Neural cell (in vitro differentiated cells): Measurements from ENCODE around the gene LSAMP. TPM values are rescaled to one million over a fixed set of nuclear protein-coding genes. Genes with fewer than 3 reads are reported as not detected.

Experiments used
- H2AFZ ChIP-seq: fragments of 200-600, 300-800 bp; sonication (generic), shearing (Covaris generic); 2 replicates; pipeline ENCODE4 v1.6.0; 2014; ENCODE audit warnings: low read depth, mild to moderate bottlenecking, antibody characterized with exemption, low read length, moderate library complexity
- H3F3A ChIP-seq: fragments of 200-600 bp; shearing (Covaris generic); 2 replicates; pipeline ENCODE4 v1.6.1; 2016; ENCODE audit warnings: mild to moderate bottlenecking, moderate library complexity, mixed read lengths, antibody characterized with exemption, low read length; ENCODE audit not compliant: insufficient read depth, poor library complexity, severe bottlenecking
- H3K27ac ChIP-seq: fragments of 200-600, 300-800 bp; sonication (generic), shearing (Covaris generic); 2 replicates; pipeline ENCODE4 v1.5.1; 2014; ENCODE audit warnings: mild to moderate bottlenecking, low read length, moderate library complexity
- H3K27me3 ChIP-seq: fragments of 300-800, 200-600 bp; sonication (generic), shearing (Covaris generic); 2 replicates; pipeline ENCODE4 v1.6.0; 2014; ENCODE audit warnings: mild to moderate bottlenecking, low read depth, low read length, moderate library complexity; ENCODE audit not compliant: insufficient read depth
- H3K36me3 ChIP-seq: fragments of 300-800, 200-600 bp; sonication (generic), shearing (Covaris generic); 2 replicates; pipeline ENCODE4 v1.5.1; 2014; ENCODE audit warnings: mild to moderate bottlenecking, antibody characterized with exemption, low read length, moderate library complexity; ENCODE audit not compliant: insufficient read depth
- H3K4me2 ChIP-seq: fragments of 300-800, 200-600 bp; sonication (generic), shearing (Covaris generic); 2 replicates; pipeline ENCODE4 v1.6.0; 2014; ENCODE audit warnings: mild to moderate bottlenecking, low read length
- H3K4me3 ChIP-seq: fragments of 300-800, 200-600 bp; sonication (generic), shearing (Covaris generic); 2 replicates; pipeline ENCODE4 v1.5.1; 2014; ENCODE audit warnings: mild to moderate bottlenecking, low read length, moderate library complexity
- H3K79me2 ChIP-seq: fragments of 200-600 bp; shearing (Covaris generic); replicated peaks from 2 replicates; pipeline ENCODE4 v1.6.0; 2014; ENCODE audit warnings: mild to moderate bottlenecking, low read length, moderate library complexity; ENCODE audit not compliant: insufficient read depth
- H3K9ac ChIP-seq: fragments of 300-800, 200-600 bp; sonication (generic), shearing (Covaris generic); 2 replicates; pipeline ENCODE4 v1.6.1; 2016; ENCODE audit warnings: mild to moderate bottlenecking, low read length, mixed read lengths
- H3K9me2 ChIP-seq: fragments of 200-600 bp; shearing (Covaris generic); 2 replicates; pipeline ENCODE4 v1.6.1; 2016; ENCODE audit warnings: mild to moderate bottlenecking, low read length, mixed read lengths; ENCODE audit not compliant: insufficient read depth
- H3K9me3 ChIP-seq: fragments of 200-600, 300-800 bp; sonication (generic), shearing (Covaris generic); 2 replicates; pipeline ENCODE4 v1.6.1; 2016; ENCODE audit warnings: mild to moderate bottlenecking, mixed run types, low read length, moderate library complexity, mixed read lengths
- H4K20me1 ChIP-seq: fragments of 200-600 bp; shearing (Covaris generic); 2 replicates; pipeline ENCODE4 v1.6.1; 2016; ENCODE audit warnings: mild to moderate bottlenecking, mixed run types; ENCODE audit not compliant: insufficient read depth
- EP300 ChIP-seq: fragments of 450-650 bp; conservative IDR thresholded peaks from 2 replicates; pipeline ENCODE4 v1.6.1; 2014; ENCODE audit warnings: antibody characterized with exemption, mild to moderate bottlenecking, moderate library complexity; ENCODE audit not compliant: poor library complexity, severe bottlenecking
- EZH2 ChIP-seq: fragments of 200-600, 300-800 bp; shearing (Covaris generic), sonication (generic); IDR thresholded peaks from 2 replicates; pipeline ENCODE4 v1.6.1; 2014; ENCODE audit warnings: antibody characterized with exemption, low read length, borderline replicate concordance, mild to moderate bottlenecking; ENCODE audit not compliant: insufficient read depth, poor library complexity, severe bottlenecking
- MXI1 ChIP-seq: fragments of 450-650 bp; conservative IDR thresholded peaks from 2 replicates; pipeline ENCODE4 v1.6.1; 2014; ENCODE audit warnings: antibody characterized with exemption, mild to moderate bottlenecking; ENCODE audit not compliant: poor library complexity, severe bottlenecking
- POLR2AphosphoS5 ChIP-seq: IDR thresholded peaks from 2 replicates; pipeline ENCODE4 v1.6.1; 2012
- RAD21 ChIP-seq: fragments of 450-650 bp; conservative IDR thresholded peaks from 2 replicates; pipeline ENCODE4 v1.6.1; 2014; ENCODE audit warnings: antibody characterized with exemption, mild to moderate bottlenecking, moderate library complexity
- SMC3 ChIP-seq: fragments of 450-650 bp; conservative IDR thresholded peaks from 2 replicates; pipeline ENCODE4 v1.6.1; 2014; ENCODE audit warnings: antibody characterized with exemption, mild to moderate bottlenecking, moderate library complexity; ENCODE audit not compliant: poor library complexity
- TAF1 ChIP-seq: IDR thresholded peaks from 2 replicates; pipeline ENCODE4 v1.6.1; 2012; ENCODE audit warnings: low read depth
- polyA plus RNA-seq: library from polyadenylated mRNA; depleted of rRNA; stranded (reverse); fragments of >200 nt; gene quantifications from 2 replicates; pipeline ENCODE4 v1.2.3, GENCODE V29; 2014
- TF ChIP-seq, protein P1 (sequence below): IDR thresholded peaks from 2 replicates; pipeline ENCODE4 v1.6.1; 2012; ENCODE audit warnings: borderline replicate concordance
- TF ChIP-seq, protein P2 (sequence below): fragments of 450-650 bp; IDR thresholded peaks from 2 replicates; pipeline ENCODE4 v1.5.1; 2014; ENCODE audit warnings: antibody characterized with exemption, mild to moderate bottlenecking, moderate library complexity; ENCODE audit not compliant: poor library complexity, severe bottlenecking

Gene LSAMP
- polyA plus RNA-seq, 1 donor from 2014 or later: 93.6 TPM

DNA sequence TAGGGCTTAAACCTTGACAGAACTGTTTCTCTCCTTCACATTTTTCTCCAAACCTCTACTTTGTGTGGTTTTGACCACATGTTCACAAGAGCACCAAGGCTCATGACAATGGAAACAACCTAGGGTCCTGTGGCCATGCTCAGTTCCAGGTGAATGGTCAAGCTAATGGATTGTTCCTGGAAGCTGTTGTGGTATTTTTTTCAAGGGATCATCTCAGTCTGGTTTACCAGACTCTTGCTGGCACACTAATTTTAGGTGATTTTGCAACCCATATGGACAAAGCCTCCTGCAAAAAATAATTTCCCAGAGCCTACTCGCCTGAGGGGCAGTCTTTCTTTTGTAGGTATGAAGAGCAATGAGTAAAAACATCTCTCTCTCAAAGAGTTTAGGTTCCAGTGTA is 67.2 kb downstream of the LSAMP start:
- no peak overlapping the region for H3K27ac ChIP-seq
- no peaks in the 10 kb centered on the region for H3K27me3 ChIP-seq
- TF ChIP-seq, protein P1, sequence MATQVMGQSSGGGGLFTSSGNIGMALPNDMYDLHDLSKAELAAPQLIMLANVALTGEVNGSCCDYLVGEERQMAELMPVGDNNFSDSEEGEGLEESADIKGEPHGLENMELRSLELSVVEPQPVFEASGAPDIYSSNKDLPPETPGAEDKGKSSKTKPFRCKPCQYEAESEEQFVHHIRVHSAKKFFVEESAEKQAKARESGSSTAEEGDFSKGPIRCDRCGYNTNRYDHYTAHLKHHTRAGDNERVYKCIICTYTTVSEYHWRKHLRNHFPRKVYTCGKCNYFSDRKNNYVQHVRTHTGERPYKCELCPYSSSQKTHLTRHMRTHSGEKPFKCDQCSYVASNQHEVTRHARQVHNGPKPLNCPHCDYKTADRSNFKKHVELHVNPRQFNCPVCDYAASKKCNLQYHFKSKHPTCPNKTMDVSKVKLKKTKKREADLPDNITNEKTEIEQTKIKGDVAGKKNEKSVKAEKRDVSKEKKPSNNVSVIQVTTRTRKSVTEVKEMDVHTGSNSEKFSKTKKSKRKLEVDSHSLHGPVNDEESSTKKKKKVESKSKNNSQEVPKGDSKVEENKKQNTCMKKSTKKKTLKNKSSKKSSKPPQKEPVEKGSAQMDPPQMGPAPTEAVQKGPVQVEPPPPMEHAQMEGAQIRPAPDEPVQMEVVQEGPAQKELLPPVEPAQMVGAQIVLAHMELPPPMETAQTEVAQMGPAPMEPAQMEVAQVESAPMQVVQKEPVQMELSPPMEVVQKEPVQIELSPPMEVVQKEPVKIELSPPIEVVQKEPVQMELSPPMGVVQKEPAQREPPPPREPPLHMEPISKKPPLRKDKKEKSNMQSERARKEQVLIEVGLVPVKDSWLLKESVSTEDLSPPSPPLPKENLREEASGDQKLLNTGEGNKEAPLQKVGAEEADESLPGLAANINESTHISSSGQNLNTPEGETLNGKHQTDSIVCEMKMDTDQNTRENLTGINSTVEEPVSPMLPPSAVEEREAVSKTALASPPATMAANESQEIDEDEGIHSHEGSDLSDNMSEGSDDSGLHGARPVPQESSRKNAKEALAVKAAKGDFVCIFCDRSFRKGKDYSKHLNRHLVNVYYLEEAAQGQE: no peak
- TF ChIP-seq MXI1 (no peak), EP300 (no peak), TAF1 (no peak), RAD21 (no peak), EZH2 (no peak), SMC3 (no peak), POLR2AphosphoS5 (no peak)
- TF ChIP-seq, protein P2, sequence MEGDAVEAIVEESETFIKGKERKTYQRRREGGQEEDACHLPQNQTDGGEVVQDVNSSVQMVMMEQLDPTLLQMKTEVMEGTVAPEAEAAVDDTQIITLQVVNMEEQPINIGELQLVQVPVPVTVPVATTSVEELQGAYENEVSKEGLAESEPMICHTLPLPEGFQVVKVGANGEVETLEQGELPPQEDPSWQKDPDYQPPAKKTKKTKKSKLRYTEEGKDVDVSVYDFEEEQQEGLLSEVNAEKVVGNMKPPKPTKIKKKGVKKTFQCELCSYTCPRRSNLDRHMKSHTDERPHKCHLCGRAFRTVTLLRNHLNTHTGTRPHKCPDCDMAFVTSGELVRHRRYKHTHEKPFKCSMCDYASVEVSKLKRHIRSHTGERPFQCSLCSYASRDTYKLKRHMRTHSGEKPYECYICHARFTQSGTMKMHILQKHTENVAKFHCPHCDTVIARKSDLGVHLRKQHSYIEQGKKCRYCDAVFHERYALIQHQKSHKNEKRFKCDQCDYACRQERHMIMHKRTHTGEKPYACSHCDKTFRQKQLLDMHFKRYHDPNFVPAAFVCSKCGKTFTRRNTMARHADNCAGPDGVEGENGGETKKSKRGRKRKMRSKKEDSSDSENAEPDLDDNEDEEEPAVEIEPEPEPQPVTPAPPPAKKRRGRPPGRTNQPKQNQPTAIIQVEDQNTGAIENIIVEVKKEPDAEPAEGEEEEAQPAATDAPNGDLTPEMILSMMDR: no peak
- no peak overlapping the region for H3K9ac ChIP-seq
- no peaks in the 10 kb centered on the region for H3K9me2 ChIP-seq
- no peaks in the 10 kb centered on the region for H4K20me1 ChIP-seq
- H2AFZ ChIP-seq: no peak overlapping the region
- H3K36me3 ChIP-seq: no peaks in the 10 kb centered on the region
- no peaks in the 10 kb centered on the region for H3K79me2 ChIP-seq
- no peak overlapping the region for H3K4me3 ChIP-seq
- no peaks in the 10 kb centered on the region for H3K9me3 ChIP-seq
- no peak overlapping the region for H3K4me2 ChIP-seq
- no peaks in the 10 kb centered on the region for H3F3A ChIP-seq

DNA sequence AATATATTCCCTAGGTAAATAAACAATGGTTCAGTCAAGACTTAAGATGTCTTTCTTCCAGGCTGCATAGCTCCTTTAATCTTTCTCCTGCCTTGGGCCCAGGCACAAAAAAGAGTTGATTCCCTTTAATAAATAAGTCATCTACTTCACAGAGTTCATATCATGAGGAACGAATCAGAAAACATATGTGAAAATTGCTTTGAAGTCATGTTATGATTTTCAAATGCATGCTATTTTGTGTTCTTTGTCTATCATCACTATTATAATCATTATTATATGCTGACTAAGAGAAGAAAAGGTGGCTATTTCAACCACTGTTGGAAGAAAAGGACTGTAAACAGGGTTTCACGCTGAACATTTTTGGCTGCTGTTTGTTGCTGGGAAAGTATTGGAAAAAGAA is 70.4 kb downstream of the LSAMP start:
- no peaks in the 10 kb centered on the region for H3K27me3 ChIP-seq
- TF ChIP-seq EZH2 (no peak), RAD21 (no peak)
- H3K9me3 ChIP-seq: no peaks in the 10 kb centered on the region
- H4K20me1 ChIP-seq: no peaks in the 10 kb centered on the region
- H3K9ac ChIP-seq: no peak overlapping the region
- H3K4me2 ChIP-seq: no peak overlapping the region
- H3K27ac ChIP-seq: no peak overlapping the region
- no peaks in the 10 kb centered on the region for H3K36me3 ChIP-seq
- no peaks in the 10 kb centered on the region for H3F3A ChIP-seq
- H3K9me2 ChIP-seq: no peaks in the 10 kb centered on the region
- H2AFZ ChIP-seq: no peak overlapping the region
- H3K4me3 ChIP-seq: no peak overlapping the region
- no peaks in the 10 kb centered on the region for H3K79me2 ChIP-seq

DNA sequence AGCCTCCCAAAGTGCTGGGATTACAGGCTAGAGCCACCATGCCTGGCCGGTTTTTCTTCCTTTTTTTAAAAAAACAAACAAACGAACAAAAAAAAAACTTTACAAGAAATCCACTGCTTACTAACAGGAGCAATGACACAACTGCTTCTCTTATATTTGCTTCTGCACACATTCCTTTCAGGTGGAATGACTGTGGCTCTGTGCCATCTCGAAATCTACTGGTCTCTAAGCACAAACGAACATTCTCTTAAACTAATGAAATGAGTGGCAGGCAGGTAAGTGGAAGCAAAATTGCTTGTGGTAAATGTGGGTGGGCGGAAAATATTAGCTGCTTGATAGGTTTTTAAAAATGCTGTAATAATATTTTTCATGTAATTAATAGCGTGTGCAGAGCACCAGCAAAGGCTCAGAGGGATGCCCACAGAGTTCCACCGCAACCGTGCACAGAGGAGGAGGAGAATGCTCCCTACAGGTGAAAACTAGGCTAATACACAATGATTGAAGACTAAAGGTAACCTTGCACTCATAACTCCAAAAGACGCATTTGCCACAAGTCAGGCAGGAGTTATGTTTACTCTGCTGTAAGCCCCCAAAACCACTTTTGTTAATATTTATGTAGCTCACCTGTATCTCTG is 77.4 kb downstream of the LSAMP start:
- Histone ChIP-seq H3K9ac (no peak overlapping the region), H3K36me3 (no peaks in the 10 kb centered on the region), H3K9me3 (no peaks in the 10 kb centered on the region), H4K20me1 (no peaks in the 10 kb centered on the region), H3K4me3 (no peak overlapping the region), H3K27me3 (no peaks in the 10 kb centered on the region), H3K4me2 (no peak overlapping the region), H2AFZ (no peak overlapping the region), H3K79me2 (no peaks in the 10 kb centered on the region), H3K9me2 (no peaks in the 10 kb centered on the region), H3K27ac (no peak overlapping the region), H3F3A (no peaks in the 10 kb centered on the region)
- TF ChIP-seq TAF1: no peak
- TF ChIP-seq SMC3: no peak
- no peak for TF ChIP-seq POLR2AphosphoS5
- no peak for TF ChIP-seq MXI1
- TF ChIP-seq EZH2: no peak
- no peak for TF ChIP-seq EP300
- TF ChIP-seq, protein P2: no peak
- no peak for TF ChIP-seq RAD21
- TF ChIP-seq, protein P1: no peak
